ENCODE data around the gene NLRP6. TPM values are rescaled to one million over a fixed set of nuclear protein-coding genes. Genes with fewer than 3 reads are reported as not detected.
A peak's percentile ranks its signal among the peaks of the same experiment; 100 is the strongest.

The NLRP6 gene
- total and polyA plus RNA-seq, 2 donors (not counting 1 experiment from before 2014, with no cell fraction given): 1.4 to 2.7 TPM

GRCh38 chr11:280706-281485 is 2.7 kb downstream of the NLRP6 start:
- ChIA-PET POLR2A (interaction anchor here (0.8 to 2.2 kb wide), 5 partner anchors 13 to 255 kb away, joined by 3 to 8 read pairs (median 3); no protein-coding TSS in a partner anchor), CTCF (interaction anchor here (0.6 to 3.9 kb wide), 7 partner anchors 13 to 256 kb away, joined by 3 to 34 read pairs (median 4); no protein-coding TSS in a partner anchor)
- H2AFZ ChIP-seq (ENCODE audit: insufficient read depth, low read depth, low read length, poor library complexity, severe bottlenecking): peak overlapping the region; percentile 66
- H3K4me1 Mint-ChIP-seq: peaks cover 34% of the 10 kb centered on the region
- DNase-seq (peak; percentile 76), ATAC-seq (ENCODE audit: low read depth) (peak; percentile 53)
- peak overlapping the region; percentile 85 for H3K4me2 ChIP-seq (replicated peaks; ENCODE audit: low read depth, low read length, poor library complexity, severe bottlenecking)
- no peak overlapping the region for H3K27ac ChIP-seq (ENCODE audit: low read length in 2 of 2)
- 16% methylated on average over 79 of the region's 79 CpGs for WGBS (ENCODE audit: insufficient coverage)
- peak overlapping the region; percentile 22 to 57 (median 25) for H3K4me3 ChIP-seq (ENCODE audit: control extremely low read depth in 1 of 5, extremely low read depth in 1 of 5, insufficient read depth in 1 of 5, low read depth in 2 of 5, low read length in 4 of 5)
- no peaks in the 10 kb centered on the region for H3K36me3 ChIP-seq (replicated peaks in 1 of 2; ENCODE audit: control extremely low read depth in 1 of 2, control insufficient read depth in 1 of 2, extremely low read depth in 1 of 2, insufficient read depth in 2 of 2, low read length in 1 of 2)
- peaks cover 0 to 21% (median 0%) of the 10 kb centered on the region in 3 donors for H3K9me3 ChIP-seq (ENCODE audit: control extremely low read depth in 1 of 3, control insufficient read depth in 2 of 3, insufficient read depth in 1 of 3, low read length in 2 of 3)
- H3K27ac Mint-ChIP-seq: no peak overlapping the region
- no peak for TF ChIP-seq CTCF (IDR thresholded peaks at IDR 0.05)
- no peak for TF ChIP-seq EZH2 (IDR thresholded peaks at IDR 0.05; ENCODE audit: borderline replicate concordance, insufficient read depth, low read depth, low read length, poor library complexity, severe bottlenecking)
- H3K9me3 Mint-ChIP-seq (ENCODE audit: insufficient read depth): peaks cover 2% of the 10 kb centered on the region
- H3K27me3 Mint-ChIP-seq: peaks cover 31% of the 10 kb centered on the region
- peaks cover 36% of the 10 kb centered on the region in 2 donors for H3K4me1 ChIP-seq (ENCODE audit: control insufficient read depth in 2 of 2, insufficient read depth in 2 of 2, low read length in 2 of 2)
- H3K27me3 ChIP-seq (replicated peaks in 1 of 4; ENCODE audit: control extremely low read depth in 1 of 4, control insufficient read depth in 3 of 4, insufficient read depth in 4 of 4, low read length in 3 of 4): peaks cover 0 to 51% (median 21%) of the 10 kb centered on the region in 4 experiments
- intact Hi-C loops (cut with micrococcal nuclease): loop anchor here (1.0 kb wide), 3 partner anchors 7 to 31 kb away; no protein-coding TSS in a partner anchor
- peak overlapping the region; percentile 56 for H3K9ac ChIP-seq (ENCODE audit: low read length)
- H4K20me1 ChIP-seq (ENCODE audit: control insufficient read depth, insufficient read depth, low read length, poor library complexity, severe bottlenecking): peaks cover 5% of the 10 kb centered on the region
- peak overlapping the region; percentile 78 for H3K4me3 Mint-ChIP-seq
- no peaks in the 10 kb centered on the region for H3K79me2 ChIP-seq (ENCODE audit: control insufficient read depth, insufficient read depth, low read length)

Data from B cell (primary cell).